HG03139 (cell line): ENCODE results near the gene DCPS.
"Not testable (repeated sequence)": the region's sequence is repeated elsewhere in the genome, so short reads cannot be mapped to it uniquely, and the experiment has no call there.

Source experiments
- ATAC-seq: cut with Tn5 transposase; IDR thresholded peaks from one replicate; pipeline ENCODE4 v1.9.1; 2021; ENCODE audit not compliant: unreplicated experiment

DCPS gene

GRCh38 chr11:126343051-126343450, 39.2 kb downstream of the DCPS start:
- no peak for ATAC-seq

GRCh38 chr11:126344141-126345080, 40.6 kb downstream of the DCPS start:
- no peak for ATAC-seq

GRCh38 chr11:126345283-126345682, 41.4 kb downstream of the DCPS start:
- no peak for ATAC-seq

- no peak for ATAC-seq
These were observed 42.1 kb downstream of the DCPS start for GRCh38 chr11:126345759-126346585.

- no peak for ATAC-seq
These were observed 42.7 kb downstream of the DCPS start for GRCh38 chr11:126346586-126346940.

- ATAC-seq, result not testable (repeated sequence)
These were observed 43.1 kb downstream of the DCPS start for GRCh38 chr11:126346946-126347345.

- ATAC-seq, result no peak
These were observed 44.1 kb downstream of the DCPS start for GRCh38 chr11:126347751-126348668.

GRCh38 chr11:126348806-126349582, 45.1 kb downstream of the DCPS start:
- ATAC-seq, result no peak

- no peak for ATAC-seq
These were observed 47.0 kb downstream of the DCPS start for GRCh38 chr11:126350836-126351235.

GRCh38 chr11:126352163-126352562, 48.3 kb downstream of the DCPS start:
- ATAC-seq, result no peak

- no peak for ATAC-seq
These were observed 49.3 kb downstream of the DCPS start for GRCh38 chr11:126352934-126353801.

GRCh38 chr11:126354631-126355323, 50.9 kb downstream of the DCPS start:
- peak; percentile 24 for ATAC-seq

GRCh38 chr11:126355324-126355925, 51.6 kb downstream of the DCPS start, which contains the start of gene ST3GAL4:
ST3GAL4 (plus strand) TSS chr11:126355686; CDS start chr11:126406156, 50,470 bp downstream.
- ATAC-seq, result peak; percentile 47

GRCh38 chr11:126355926-126356897, 52.4 kb downstream of the DCPS start:
- ATAC-seq, result peak; percentile 10

- no peak for ATAC-seq
These were observed 53.4 kb downstream of the DCPS start for GRCh38 chr11:126357055-126357962.
